22Rv1 (cell line): ENCODE data around the gene RIGI.

Experiments
- CTCF ChIP-seq: fragments of 450-650 bp; IDR thresholded peaks from 2 replicates; pipeline ENCODE4 v1.5.1; 2017; ENCODE audit warnings: mild to moderate bottlenecking
- ZFX ChIP-seq: fragments of 450-650 bp; IDR thresholded peaks from 2 replicates; pipeline ENCODE4 v1.6.1; 2017; ENCODE audit warnings: antibody characterized with exemption, borderline replicate concordance

- no peak for TF ChIP-seq CTCF
- TF ChIP-seq ZFX = no peak
Observed at GRCh38 chr9:32554107-32554506, 28.1 kb upstream of the RIGI start.
